ENCODE measurements around the gene CTIF.
"Not testable (repeated sequence)": the region's sequence is repeated elsewhere in the genome, so short reads cannot be mapped to it uniquely, and the experiment has no call there.

The CTIF gene

DNA sequence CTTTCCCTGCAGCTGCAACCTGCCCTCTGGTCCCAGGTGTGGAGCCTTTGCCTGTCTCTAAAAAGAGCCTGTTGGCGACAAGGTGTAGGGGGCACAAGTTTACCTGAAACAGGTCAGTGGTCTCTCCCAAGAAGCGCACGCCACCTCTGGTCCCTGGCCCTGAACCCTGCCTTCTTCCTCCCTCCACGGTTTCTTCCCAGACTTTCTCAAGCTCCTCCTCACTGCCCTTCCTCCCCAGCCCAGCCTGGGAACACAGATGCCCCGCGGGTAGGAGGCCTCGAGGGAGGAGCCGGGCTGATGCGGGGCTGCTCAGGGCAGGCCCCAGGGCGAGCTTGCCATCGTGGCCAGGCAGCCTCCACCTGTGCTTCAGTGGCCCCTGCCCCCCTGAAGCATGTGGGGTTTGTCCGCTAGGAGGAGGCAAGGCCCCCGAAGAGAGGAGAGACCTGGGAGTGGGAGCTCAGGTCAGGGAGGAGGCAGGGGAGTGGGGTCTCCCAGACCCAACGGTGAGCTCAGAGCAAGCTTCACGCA is 322.4 kb downstream of the CTIF start:
- no peak for DNase-seq

DNA sequence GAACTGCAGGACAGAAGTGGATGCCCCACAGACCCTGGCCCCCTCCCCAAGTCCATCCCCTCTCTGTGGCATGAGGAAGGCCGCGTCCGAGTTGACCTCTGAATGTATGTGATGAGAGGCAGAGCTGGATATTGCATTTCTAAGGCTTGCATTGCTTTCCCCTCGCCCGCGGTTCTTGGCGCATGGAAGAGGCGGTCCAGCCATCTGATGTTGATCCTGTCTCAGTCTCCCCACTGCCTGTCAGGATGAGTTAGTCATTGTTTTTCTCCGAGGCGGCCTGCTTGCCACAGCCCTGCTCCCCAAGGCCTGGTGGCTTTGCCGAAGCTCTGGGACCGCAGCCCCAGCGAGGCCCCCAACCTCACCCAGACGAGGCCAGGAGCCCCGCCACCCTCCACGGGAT is 323.3 kb downstream of the CTIF start:
- no peak for DNase-seq

DNA sequence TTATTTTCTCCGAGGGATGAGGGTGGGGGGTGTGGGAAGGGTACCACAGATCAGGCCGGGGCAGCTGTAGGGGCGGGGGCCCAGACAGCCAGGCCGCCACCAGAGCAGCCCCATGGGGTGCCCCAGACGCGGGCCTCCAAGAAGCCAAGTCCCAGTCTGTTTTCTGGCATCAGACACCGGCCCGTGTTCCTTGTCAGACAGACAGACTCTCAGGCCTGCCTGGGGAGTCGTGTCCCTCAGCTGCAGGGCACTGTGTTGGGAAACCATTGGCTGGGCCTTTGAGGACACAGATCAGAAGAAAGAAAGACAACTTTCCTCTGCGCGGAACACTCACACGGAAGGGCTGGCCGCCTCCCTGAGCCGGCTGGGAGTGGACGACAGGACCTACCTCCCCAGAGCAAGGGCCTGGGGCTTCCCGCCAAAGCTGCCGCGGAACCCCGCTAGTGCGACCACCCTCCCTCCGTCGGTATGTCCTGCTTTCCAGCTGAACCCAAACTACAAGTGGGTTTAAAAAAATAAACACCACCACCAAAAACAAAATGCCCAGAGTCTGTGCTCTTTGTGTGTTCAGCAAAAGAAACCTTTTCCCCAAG is 323.9 kb downstream of the CTIF start:
- DNase-seq, result no peak

DNA sequence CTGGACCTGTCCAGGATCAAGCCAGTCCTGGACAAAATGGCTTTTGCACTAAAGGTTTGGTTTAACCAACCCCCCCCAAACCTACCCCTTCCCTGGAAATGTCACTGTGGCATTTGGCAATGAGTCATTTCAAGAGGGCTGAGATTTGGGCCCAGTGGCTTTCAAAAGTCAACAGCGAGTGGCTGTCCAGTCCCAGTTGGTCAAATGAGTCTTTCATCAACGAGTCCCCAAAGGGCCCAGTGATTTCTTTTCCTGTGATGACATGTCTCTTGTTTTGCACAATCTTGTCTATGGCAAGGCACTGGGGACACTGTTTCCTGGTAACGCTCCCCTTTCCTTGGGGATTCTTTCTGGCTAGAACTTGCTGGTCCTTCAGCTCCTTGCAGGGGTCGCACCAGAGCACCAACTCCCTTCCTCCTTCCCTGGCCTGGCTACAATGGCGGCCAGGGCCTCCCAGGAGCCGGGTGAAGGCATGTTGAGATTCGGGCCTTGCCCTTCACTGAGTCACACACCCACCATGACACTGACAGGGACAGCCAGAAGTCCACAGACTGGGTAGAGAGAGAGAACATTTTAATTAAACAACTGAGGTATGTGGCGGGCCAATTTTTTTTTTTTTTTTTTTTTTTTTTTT is 324.7 kb downstream of the CTIF start:
- DNase-seq, result no peak

DNA sequence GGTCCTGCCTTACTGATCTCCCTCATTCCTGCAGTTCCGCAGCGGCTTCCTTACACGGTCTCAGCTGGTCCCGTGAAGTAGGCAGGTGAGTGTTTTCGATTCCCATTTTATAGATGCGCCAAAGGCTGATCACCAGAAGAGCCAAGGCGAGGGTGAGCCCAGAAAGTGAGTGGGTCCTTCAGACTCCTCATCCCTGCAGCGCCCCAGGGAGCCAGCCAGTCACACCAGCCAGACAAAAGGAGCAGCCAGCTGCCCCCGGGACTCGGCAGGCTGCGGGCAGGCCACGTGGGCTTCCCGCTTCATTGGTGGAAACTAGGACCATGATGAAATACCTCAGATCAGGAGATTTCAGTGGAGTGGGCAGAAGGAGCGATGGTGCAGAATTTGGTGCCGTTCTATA is 326.0 kb downstream of the CTIF start:
- no peak for DNase-seq

DNA sequence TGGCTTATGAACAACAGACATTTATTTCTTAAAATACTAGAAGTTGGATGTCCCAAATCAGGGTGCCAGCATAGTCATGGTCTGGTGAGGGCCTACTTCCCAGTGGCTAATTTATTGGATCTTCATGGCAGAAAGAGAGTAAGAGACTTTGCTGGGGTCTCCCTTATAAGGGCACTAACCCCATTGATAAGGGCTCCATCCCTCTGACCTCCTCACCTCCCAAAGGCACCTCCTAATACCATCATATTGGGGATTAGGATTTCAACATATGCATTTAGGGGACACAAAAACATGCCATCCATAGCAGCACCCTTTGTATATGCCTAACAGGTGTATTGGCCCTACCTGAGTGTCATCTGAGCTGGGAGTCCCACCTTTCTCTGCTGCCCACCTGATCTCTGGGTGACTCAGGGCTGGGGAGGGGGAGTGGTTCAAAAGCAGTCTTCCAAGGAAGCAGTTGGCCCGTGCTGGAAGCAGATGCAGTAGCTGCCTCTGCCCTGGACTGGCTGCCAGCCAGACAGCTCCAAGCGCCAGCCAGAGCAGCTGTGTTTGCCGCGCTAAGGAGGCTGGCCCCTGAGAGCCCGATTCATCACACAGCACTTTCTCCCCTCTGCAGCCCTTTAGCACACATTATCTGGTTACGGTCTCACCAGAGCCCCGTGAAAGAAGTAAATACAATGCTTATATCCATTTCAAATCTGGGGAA is 327.4 kb downstream of the CTIF start:
- DNase-seq, result no peak

DNA sequence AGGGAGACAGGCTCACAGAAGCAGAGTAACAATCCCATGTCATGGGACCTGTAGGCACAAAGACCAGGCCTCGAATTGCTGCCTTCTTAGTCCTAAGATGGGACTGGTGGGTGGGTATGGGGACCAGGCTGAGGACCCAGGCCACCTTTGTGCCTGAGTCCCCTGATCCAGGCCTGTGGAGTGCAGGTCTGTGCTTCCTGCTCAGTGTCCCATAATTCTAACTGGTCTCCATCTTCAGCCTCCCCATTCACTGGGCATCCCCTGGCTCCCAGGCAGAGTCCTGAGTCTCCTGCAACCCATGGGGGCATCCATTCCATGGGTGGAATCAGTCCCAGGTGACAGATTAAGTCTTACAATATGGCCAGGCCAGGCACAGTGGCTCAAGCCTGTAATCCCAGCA is 328.0 kb downstream of the CTIF start:
- DNase-seq, result no peak

DNA sequence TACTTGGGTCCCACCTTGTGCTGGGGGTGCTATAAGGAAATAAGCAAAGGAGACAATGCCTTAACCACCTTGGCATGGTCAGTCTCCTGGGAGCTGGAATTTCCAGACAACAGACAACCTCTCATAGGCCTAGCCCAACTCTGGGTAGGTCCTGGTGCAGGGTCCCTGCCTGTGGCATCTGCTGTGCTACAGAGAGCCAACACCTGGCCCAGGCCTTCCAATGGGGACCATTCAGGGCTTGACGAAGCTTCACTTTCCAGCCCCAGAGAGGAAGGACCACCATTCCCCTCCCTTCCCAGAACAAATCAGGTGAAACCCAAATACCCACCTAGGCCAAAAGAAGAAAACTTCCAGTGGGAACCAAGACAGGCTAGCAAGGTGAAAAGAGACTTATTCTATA is 329.1 kb downstream of the CTIF start:
- DNase-seq, result no peak

DNA sequence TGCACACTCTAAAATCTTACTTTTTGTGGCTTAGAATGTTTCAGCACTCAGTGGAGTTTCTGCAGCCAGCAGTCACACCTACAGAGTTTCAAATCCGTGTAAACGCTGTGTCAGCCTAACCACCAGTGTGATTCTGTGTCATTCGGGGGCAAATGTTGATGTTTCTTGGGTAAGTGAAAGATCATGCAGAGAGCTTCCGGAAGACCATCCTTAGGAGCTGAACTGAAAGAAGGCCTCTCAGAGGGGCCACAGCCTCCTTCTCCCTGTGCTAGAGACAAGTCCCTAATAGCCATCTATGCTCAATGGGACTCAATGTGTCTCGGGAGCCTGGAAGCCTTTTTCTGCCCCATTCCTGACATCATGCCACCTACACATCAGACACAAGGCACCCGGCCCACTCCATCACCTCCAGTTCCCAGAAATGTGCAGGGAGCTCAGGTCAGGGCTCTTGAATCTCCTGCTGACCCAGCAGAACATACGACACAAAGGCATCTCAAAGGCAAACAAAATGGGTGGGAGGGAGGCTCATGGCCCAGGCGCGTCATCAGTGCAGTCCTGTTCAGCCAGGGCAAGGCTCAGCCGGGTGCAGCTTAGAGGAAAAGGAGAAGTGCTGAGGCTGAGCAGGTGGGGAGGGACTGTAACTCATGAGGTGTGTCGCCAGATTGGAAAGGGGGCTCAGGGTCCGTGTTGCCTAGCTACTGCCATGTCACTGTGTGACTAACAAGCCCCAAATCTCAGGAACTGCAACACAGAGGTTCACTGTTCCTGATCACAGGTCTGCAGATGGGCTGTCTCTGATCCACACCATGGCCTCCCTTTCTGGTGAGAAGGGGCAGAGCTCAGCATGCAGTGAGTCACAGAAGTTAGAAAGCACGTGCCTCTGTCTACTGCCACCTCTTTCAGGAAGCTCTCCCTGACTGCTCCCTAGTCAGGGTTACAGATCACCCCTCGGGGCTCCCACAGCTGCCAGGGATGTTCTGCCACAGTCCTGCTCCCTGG is 329.9 kb downstream of the CTIF start:
- peak; percentile 72 for DNase-seq

DNA sequence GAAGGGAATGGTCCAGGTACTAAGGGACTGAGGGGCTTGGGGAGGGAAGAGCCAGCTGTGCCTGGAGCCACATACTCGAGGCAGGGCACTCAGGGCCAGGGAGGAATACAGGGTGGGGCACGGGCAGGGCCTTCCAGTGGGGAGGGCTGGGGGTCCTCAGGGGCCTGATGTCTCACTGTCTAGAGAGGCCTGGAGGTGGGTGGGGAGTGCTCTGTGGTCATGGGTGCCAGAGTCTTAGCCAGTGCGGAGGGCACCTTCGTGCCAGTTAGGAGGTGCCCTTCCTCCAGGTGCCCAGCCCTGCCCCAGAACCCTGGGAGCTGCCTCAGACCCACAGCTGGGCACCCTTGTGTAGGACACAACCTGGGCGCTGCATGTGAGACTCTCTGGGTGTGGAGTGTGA is 330.8 kb downstream of the CTIF start:
- DNase-seq, result no peak

DNA sequence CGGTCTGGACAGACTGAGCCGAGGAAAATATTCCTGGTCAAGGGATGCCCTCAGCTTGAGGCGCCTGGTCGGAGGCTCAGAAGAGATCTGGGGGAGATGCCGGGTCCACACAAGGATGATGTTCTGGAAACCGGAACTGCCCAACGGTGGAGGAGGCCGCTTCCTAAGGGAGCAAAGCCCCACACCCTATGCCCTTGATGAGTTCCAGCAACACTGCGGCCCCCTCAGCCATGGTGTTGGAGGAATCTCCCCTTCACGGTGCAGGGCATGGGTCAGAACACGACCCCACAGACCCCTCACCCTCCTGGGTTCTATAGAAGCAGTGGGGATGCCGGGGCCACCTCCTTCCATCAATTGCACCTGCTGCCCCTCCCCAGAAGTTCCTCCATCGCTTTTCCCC is 332.1 kb downstream of the CTIF start:
- not testable (repeated sequence) for DNase-seq

DNA sequence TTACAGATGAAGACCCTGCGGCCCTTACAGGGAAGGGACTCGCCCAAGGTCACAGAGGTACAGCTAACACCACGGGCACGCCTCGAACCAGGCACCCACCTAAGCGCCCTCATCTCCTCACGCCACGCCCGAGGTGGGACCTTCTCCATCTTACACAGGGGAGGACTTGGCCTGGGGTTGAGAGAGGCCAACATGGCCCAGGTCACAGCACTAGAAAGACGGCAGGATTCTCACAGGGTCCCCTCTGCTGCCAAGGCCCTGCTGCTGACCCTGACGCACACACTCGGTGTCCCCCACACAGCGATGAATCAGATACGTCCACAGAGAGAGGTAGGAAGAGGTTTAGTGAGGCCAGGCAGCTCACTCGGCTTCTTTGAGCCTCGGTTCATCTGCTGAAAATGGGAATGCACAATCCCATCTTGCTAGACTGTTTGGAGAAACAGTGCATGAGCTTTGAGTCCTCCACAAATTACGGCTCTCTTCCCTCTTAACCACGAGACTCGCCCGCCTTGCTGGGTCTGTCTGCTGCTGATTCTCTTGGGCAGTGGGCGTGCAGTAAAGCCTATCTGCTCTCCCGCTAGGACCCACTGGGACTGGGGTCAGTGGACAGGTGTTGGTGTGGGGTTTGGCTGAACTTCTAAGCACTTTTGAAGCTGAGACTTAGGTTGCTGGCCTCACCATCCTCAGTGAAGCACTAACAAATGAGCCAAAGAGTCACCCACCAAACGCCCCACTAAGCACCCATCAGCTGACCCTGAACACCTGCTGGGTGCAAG is 332.7 kb downstream of the CTIF start:
- DNase-seq, result no peak

DNA sequence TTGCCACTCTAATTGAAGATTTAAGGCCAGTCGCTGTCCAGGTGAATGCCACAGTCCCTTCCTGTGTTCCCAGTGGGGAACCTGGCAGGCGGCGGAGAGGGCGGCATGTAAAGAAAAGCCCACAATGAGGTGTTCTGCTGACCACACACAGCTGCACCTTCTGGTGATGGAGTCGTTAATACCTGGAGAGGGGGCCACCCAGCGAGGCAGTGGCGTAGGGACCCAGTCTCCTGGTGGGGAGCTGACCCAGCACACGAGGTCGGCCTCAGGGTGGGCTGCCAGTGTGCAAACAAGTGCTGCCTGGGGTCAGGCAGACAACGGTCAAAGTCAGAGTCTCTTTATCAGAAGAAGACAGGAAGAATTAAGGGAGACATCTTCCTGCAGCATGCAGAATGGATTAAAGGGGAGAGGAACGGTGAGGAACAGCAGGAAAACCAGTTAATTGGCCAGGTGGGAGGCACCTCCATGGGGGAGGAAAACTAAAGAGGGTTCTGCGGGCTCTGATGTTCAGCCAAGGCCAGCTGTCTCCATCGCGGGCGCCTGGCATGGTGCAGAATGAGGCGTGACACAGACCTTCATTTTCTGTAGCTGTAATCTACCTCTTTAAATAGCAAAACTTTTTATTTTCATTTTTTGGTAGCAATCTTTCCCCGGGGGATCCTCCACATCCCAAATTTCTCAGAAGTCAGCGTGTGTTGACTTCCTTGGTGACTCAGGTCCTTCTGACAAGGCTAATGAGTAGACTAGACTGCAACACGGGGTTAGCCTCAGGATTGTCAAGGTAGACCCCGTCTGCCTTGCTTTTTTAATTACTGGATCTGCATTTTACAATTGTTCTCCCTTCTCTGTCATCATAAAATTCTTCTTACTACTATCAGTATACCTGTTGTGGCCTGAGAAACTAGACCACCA is 333.7 kb downstream of the CTIF start:
- no peak for DNase-seq

DNA sequence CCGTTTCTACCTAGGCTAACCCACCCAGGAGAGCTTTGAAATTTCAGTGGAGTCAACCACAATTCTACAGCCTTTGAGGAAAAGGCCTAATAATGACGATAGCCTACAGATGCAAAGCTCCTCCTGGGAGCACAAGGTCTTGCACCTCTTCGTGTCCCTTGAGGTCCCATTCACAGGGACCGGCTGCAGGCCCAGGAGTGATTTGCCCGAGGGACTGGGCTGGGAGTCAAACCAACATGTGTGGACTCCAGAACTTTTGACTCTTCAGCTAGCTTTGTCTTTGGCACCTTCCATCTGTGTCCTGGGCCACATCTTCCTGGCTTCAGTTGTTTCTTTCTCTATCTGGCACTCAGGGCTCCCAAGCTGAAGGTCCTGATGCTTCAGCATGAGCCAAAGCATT is 335.4 kb downstream of the CTIF start:
- DNase-seq, result no peak

DNA sequence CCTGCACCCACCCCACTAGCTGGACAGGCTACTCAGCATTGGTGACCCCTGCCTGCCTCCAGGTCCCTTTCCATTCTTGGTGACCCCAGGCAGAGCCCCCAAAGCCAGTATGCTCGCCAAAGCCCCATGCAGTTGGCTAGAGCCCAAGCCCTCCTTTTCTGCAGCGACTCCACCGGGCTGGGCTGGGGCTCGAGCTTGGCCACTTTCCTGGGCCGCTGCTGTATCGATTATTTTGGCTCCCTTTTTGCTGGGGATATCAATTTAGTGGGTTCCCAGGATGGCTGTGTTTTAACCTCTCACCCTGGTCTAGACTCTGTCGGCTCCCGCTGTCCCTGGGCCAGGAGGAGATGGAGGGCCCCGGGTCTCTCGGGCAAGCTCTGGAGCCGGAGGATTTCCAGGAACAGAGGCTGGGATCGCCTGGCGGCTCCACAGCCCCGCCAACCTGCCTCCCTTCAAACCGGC is 335.9 kb downstream of the CTIF start:
- no peak for DNase-seq

DNA sequence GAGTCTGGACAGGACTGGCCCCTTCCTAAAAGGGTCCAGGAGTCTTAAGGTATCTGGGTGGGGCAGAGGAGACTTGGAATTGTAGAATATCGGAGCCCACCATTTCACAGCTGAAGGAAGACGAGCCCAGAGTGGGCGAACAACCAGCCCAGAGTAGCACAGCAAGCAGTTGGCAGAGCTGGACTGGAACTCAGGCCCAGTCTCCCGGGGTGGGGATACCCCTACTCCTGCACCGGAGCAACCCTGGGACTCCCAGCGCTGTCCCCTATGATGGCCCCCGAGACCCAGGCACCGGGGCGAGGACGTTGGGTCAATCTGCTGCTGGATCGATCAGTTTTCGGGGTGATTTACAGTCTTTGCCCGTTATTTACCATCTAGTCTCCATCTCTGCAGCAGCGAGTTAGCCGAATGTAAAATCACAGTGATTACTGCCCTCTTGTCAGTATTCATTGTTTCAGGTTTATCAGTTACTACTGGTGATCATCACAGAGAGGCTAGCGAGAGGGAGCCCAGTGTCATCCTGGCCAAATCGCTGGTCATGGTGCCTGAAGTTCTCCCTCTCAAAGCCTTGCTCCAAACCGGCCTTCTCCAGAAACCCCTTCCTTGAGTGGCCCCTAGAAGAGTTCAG is 336.6 kb downstream of the CTIF start:
- DNase-seq, result no peak

DNA sequence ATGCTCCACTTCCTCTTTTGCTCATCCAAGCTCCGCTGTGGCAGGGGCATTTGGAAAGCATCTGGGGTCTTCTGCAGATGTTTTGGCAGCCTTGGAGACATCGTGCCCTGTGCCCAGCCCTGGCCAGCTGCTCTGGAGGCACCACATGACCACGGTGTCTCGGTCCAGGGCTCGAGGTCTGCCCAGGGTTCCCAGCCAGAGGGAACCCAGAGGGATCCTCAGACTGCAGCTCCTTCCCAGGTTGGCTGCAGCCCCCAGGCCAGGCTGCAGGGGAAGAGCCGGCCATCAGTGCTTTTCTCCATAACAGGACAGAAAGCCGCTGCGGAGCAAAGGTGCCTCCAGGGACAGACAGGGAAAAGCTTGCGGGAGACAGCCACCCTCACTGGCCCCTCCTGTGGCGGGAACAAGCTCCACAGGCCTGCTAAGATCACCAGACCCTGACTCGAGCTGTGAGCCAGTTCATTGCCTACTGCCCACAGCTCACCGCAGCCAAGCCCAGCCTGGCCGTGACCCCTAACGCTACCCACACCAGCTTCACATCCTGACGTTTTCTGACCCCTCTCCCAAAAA is 337.2 kb downstream of the CTIF start:
- DNase-seq, result no peak

DNA sequence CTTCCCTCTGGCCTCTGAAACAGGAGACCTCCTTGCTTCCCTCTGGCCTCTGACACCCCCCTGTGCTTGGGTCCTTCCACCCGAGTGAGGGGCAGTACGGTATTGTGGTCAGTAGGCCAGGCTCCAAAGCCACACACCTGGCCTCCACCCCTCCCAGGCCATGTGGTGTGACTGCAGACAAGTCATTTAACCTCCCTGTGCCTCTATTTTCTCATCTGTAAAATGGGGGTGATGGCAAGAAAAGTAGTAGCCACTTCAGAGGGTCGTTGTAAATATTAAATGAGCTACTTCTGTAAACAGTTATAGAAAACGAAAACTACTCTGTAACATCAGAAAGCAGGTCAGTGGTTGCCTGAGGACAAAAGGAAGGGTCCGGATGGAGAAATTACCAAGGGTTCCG is 337.8 kb downstream of the CTIF start:
- no peak for DNase-seq

DNA sequence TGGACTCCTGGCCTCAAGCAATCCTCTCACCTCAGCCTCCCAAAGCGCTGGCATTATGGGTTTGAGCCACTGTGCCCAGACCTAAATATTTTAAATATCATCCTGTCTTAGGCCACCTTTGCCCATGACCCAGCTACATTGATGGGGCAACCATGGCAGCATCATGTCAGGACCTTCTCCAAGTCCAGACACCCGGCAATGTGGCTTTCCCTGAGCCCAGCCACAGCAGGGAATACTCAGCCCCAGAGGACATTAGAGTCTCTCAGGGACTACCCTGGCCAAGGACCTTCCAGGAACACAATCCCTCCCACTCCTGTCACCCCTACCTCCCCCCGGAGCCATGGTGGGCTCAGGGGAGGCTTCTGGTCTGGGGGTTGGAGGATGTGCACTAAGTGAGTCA is 339.1 kb downstream of the CTIF start:
- DNase-seq, result no peak

DNA sequence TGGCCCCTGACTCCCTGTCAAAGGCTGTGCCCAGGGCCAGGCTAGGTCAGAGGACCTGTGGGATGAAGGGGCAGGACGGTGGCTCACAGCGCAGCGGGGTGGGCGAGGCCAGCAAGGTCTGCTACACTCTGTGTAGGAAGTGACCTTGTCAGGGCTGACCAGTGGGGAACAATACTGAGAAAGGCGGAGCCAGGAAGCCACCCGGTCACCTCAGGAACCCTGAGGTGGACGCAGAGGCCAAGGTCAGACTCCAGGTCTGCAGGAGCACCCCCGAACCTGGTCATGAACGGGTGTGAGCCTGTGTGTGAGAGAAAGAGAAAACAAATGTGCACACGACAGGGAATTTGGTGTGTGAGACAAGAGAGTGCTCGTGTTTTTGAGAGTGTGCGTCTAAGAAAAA is 339.6 kb downstream of the CTIF start:
- DNase-seq, result no peak
